H1 (cell line): ENCODE results near the gene NKAIN2. TPM values are rescaled to one million over a fixed set of nuclear protein-coding genes. Genes with fewer than 3 reads are reported as not detected.

Experiments used
- CTCF ChIA-PET: fragments of 300-600 bp; sonication (Branson Sonifier 250); formaldehyde crosslinking; loops from one replicate; lab custom pipeline; 2021; ENCODE audit not compliant: partially characterized antibody; lab: Charles Lee
- POLR2A ChIA-PET: fragments of 300-600 bp; sonication (Branson Sonifier 250); formaldehyde crosslinking; loops from one replicate; lab custom pipeline; 2021; ENCODE audit warnings: inconsistent platforms; ENCODE audit not compliant: partially characterized antibody; lab: Charles Lee
- DNase-seq, 2 experiments: peaks; one replicate each; pipeline versions ENCODE4 v3.0.0 to v3.0.0-alpha.2; 2010 to 2022; ENCODE audit warnings: low spot score in 2 of 2, low read depth in 1 of 2, mixed read lengths in 1 of 2
- FAIRE-seq: peaks from 2 replicates; lab custom pipeline; 2011; peaks lifted over from hg19 to GRCh38; lab: Jason Lieb, UNC
- H2AFZ ChIP-seq: 2 replicates; pipeline ENCODE4 v1.8.1; 2012; ENCODE audit warnings: low read length, inconsistent platforms
- H2AK5ac ChIP-seq: 2 replicates; pipeline ENCODE4 v1.6.1; 2013; ENCODE audit warnings: low read depth, low read length
- H2BK120ac ChIP-seq: replicated peaks from 2 replicates; pipeline ENCODE3; 2013; ENCODE audit warnings: low read depth, low read length, inconsistent platforms
- H2BK12ac ChIP-seq: 2 replicates; pipeline ENCODE4 v1.6.1; 2013; ENCODE audit warnings: low read depth, low read length
- H2BK15ac ChIP-seq: 2 replicates; pipeline ENCODE4 v1.6.1; 2013; ENCODE audit warnings: low read length
- H2BK20ac ChIP-seq: 2 replicates; pipeline ENCODE4 v1.6.1; 2013; ENCODE audit warnings: low read length
- H2BK5ac ChIP-seq: 2 replicates; pipeline ENCODE4 v1.6.1; 2013; ENCODE audit warnings: low read depth, low read length
- H3K14ac ChIP-seq: 2 replicates; pipeline ENCODE4 v1.6.1; 2013; ENCODE audit warnings: inconsistent platforms; ENCODE audit not compliant: insufficient read length
- H3K18ac ChIP-seq: 2 replicates; pipeline ENCODE4 v1.6.1; 2013; ENCODE audit warnings: low read length; ENCODE audit errors: extremely low read depth
- H3K23ac ChIP-seq: 2 replicates; pipeline ENCODE4 v1.6.1; 2013; ENCODE audit warnings: inconsistent platforms; ENCODE audit not compliant: insufficient read length
- H3K23me2 ChIP-seq: 2 replicates; pipeline ENCODE4 v1.6.1; 2013; ENCODE audit warnings: low read depth, low read length
- H3K27ac ChIP-seq: 2 replicates; pipeline ENCODE4 v1.6.1; 2011; ENCODE audit warnings: low read depth, low read length, inconsistent platforms
- H3K27me3 ChIP-seq, 4 experiments: replicated peaks in 1 of 4; 1 replicate in 1 of 4; 2 replicates in 3 of 4; pipeline versions ENCODE4 v1.6.1 to v1.8.1; 2011 to 2013; ENCODE audit warnings: low read length in 3 of 4, mild to moderate bottlenecking in 3 of 4, inconsistent platforms in 2 of 4, mixed read lengths in 2 of 4, moderate library complexity in 1 of 4; ENCODE audit not compliant: control insufficient read depth in 3 of 4, insufficient read depth in 3 of 4; ENCODE audit errors: extremely low read depth in 1 of 4
- H3K36me3 ChIP-seq, 4 experiments: 2 replicates each; pipeline versions ENCODE4 v1.6.1 to v1.8.1; 2011 to 2013; ENCODE audit warnings: mild to moderate bottlenecking in 4 of 4, low read length in 3 of 4, moderate library complexity in 2 of 4, control low read depth in 1 of 4, inconsistent platforms in 1 of 4; ENCODE audit not compliant: insufficient read depth in 4 of 4, control insufficient read depth in 2 of 4
- H3K4ac ChIP-seq: replicated peaks from 2 replicates; pipeline ENCODE3; 2013; ENCODE audit warnings: low read length, low read depth, mixed read lengths, inconsistent platforms; ENCODE audit not compliant: insufficient read length
- H3K4me1 ChIP-seq, 4 experiments: replicated peaks in 1 of 4; 1 replicate in 1 of 4; 2 replicates in 3 of 4; pipeline versions ENCODE4 v1.6.1 to v1.8.1; 2011 to 2013; ENCODE audit warnings: low read length in 3 of 4, inconsistent platforms in 2 of 4, mixed read lengths in 1 of 4; ENCODE audit not compliant: insufficient read depth in 4 of 4, control insufficient read depth in 3 of 4
- H3K4me2 ChIP-seq, 2 experiments: 2 replicates each; pipeline versions ENCODE4 v1.6.1 to v1.8.1; 2011 to 2013; ENCODE audit warnings: low read depth in 2 of 2, low read length in 2 of 2, control low read depth in 1 of 2, inconsistent platforms in 1 of 2, mild to moderate bottlenecking in 1 of 2; ENCODE audit not compliant: insufficient read depth in 1 of 2
- H3K4me3 ChIP-seq, 4 experiments: fragments of 200-600, 300-600 bp in 1 of 4; sonication (generic), shearing (Covaris generic), sonication (Bioruptor Twin) in 1 of 4; 2 replicates each; pipeline versions ENCODE4 v1.5.1 to v1.8.1; 2011 to 2016; ENCODE audit warnings: low read length in 4 of 4, low read depth in 3 of 4, control low read depth in 2 of 4, inconsistent platforms in 2 of 4, mild to moderate bottlenecking in 2 of 4, mixed read lengths in 1 of 4, moderate library complexity in 1 of 4; ENCODE audit not compliant: insufficient read depth in 2 of 4; ENCODE audit errors: extremely low read depth in 1 of 4
- H3K56ac ChIP-seq: replicated peaks from 2 replicates; pipeline ENCODE3; 2013; ENCODE audit warnings: low read depth, mild to moderate bottlenecking, mixed read lengths, low read length, inconsistent platforms; ENCODE audit not compliant: insufficient read length
- H3K79me1 ChIP-seq: 2 replicates; pipeline ENCODE4 v1.6.1; 2013; ENCODE audit warnings: low read depth, low read length, control low read depth
- H3K79me2 ChIP-seq, 2 experiments: 2 replicates each; pipeline versions ENCODE4 v1.6.1 to v1.8.1; 2012 to 2013; ENCODE audit warnings: low read length in 2 of 2, mild to moderate bottlenecking in 2 of 2, inconsistent platforms in 1 of 2; ENCODE audit not compliant: insufficient read depth in 2 of 2, control insufficient read depth in 1 of 2
- H3K9ac ChIP-seq, 4 experiments: replicated peaks in 1 of 4; 1 replicate in 1 of 4; 2 replicates in 3 of 4; pipeline versions ENCODE4 v1.6.1 to v1.8.1; 2011 to 2013; ENCODE audit warnings: low read depth in 3 of 4, low read length in 3 of 4, control low read depth in 2 of 4, mild to moderate bottlenecking in 2 of 4, moderate library complexity in 2 of 4, inconsistent platforms in 1 of 4; ENCODE audit errors: extremely low read depth in 1 of 4
- H3K9me3 ChIP-seq, 2 experiments: 2 replicates each; pipeline versions ENCODE4 v1.6.1 to v1.8.1; 2012 to 2013; ENCODE audit warnings: mild to moderate bottlenecking in 2 of 2, moderate library complexity in 2 of 2, control low read depth in 1 of 2, inconsistent platforms in 1 of 2, low read depth in 1 of 2, low read length in 1 of 2, mixed read lengths in 1 of 2; ENCODE audit not compliant: insufficient read depth in 2 of 2
- H4K20me1 ChIP-seq, 2 experiments: replicated peaks in 1 of 2; 2 replicates each; pipeline versions ENCODE3 to v1.8.1; 2011 to 2013; ENCODE audit warnings: inconsistent platforms in 2 of 2, low read length in 2 of 2, mild to moderate bottlenecking in 1 of 2; ENCODE audit not compliant: insufficient read depth in 2 of 2, control insufficient read depth in 1 of 2
- H4K5ac ChIP-seq: 2 replicates; pipeline ENCODE4 v1.6.1; 2013; ENCODE audit warnings: low read length, low read depth, mixed read lengths, inconsistent platforms; ENCODE audit not compliant: insufficient read length
- H4K8ac ChIP-seq: 2 replicates; pipeline ENCODE4 v1.8.0; 2013; ENCODE audit warnings: mild to moderate bottlenecking, moderate library complexity, low read length, inconsistent platforms; ENCODE audit not compliant: insufficient read depth; ENCODE audit errors: extremely low read depth
- H4K91ac ChIP-seq: replicated peaks from 2 replicates; pipeline ENCODE3; 2013; ENCODE audit warnings: low read length, mixed read lengths, inconsistent platforms; ENCODE audit not compliant: insufficient read length
- ASH2L ChIP-seq: fragments of 200-600, 300-600 bp; sonication (generic); IDR thresholded peaks from one replicate; pipeline ENCODE4 v1.7.1; 2017; ENCODE audit warnings: low read length
- CREB1 ChIP-seq: IDR thresholded peaks from 2 replicates; pipeline ENCODE4 v1.6.1; 2012; ENCODE audit warnings: inconsistent platforms
- GABPA ChIP-seq: IDR thresholded peaks from 2 replicates; pipeline ENCODE4 v1.6.1; 2011; ENCODE audit warnings: mild to moderate bottlenecking, low read length, moderate library complexity, borderline replicate concordance; ENCODE audit not compliant: insufficient read depth
- HDAC6 ChIP-seq: IDR thresholded peaks from one replicate; pipeline ENCODE4 v1.7.1; 2012; ENCODE audit warnings: low read depth, mild to moderate bottlenecking, inconsistent platforms, low read length, moderate library complexity
- KDM1A ChIP-seq: fragments of 200-600, 300-600 bp; sonication (generic); IDR thresholded peaks from 2 replicates; pipeline ENCODE4 v1.7.1; 2016; ENCODE audit warnings: mild to moderate bottlenecking, low read length, borderline replicate concordance
- SAP30 ChIP-seq: fragments of 300-600 bp; sonication (generic); IDR thresholded peaks from 2 replicates; pipeline ENCODE4 v1.7.1; 2012; ENCODE audit warnings: low read length, moderate library complexity, mild to moderate bottlenecking, inconsistent platforms; ENCODE audit not compliant: insufficient read depth, insufficient replicate concordance
- SP1 ChIP-seq: IDR thresholded peaks from 2 replicates; pipeline ENCODE4 v1.6.1; 2011; ENCODE audit warnings: low read depth, low read length
- TBP ChIP-seq: IDR thresholded peaks from 2 replicates; pipeline ENCODE4 v1.6.1; 2011; ENCODE audit warnings: low read depth, low read length, improper control_type of control experiment
- polyA plus RNA-seq, 7 experiments: library from polyadenylated mRNA; depleted of rRNA in 3 of 7; stranded (reverse) in 5 of 7; unstranded in 2 of 7; fragments of >200 nt in 5 of 7; fragments of 200-250 nt in 2 of 7; gene quantifications; 1 replicate in 5 of 7; 2 replicates in 1 of 7; 4 replicates in 1 of 7; pipeline versions ENCODE4 v1.2.1 to v1.2.3, GENCODE V29; 2011 to 2013; ENCODE audit warnings: missing spikeins in 2 of 7, mixed read lengths in 2 of 7
- total RNA-seq: library from RNA; stranded (reverse); fragmentation: NEBNext Ultra II Directional; extraction: Animal tissue kit (Norgen Biotek cat#: 25700); gene quantifications from 2 replicates; pipeline ENCODE4 v1.2.1, GENCODE V29; 2021
- TF ChIP-seq, protein P1 (sequence below): IDR thresholded peaks from 2 replicates; pipeline ENCODE4 v1.6.1; 2012; ENCODE audit warnings: inconsistent platforms
- TF ChIP-seq, protein P2 (sequence below), 3 experiments: IDR thresholded peaks; 1 replicate in 2 of 3; 2 replicates in 1 of 3; pipeline versions ENCODE4 v1.5.1 to v1.6.1; 2011; ENCODE audit warnings: low read length in 3 of 3, mild to moderate bottlenecking in 3 of 3, inconsistent platforms in 2 of 3, low read depth in 1 of 3, moderate library complexity in 1 of 3; ENCODE audit not compliant: insufficient read depth in 1 of 3; ENCODE audit errors: control extremely low read depth in 1 of 3

NKAIN2 gene
- total and polyA plus RNA-seq, 2 of the 8 experiments (the other 6 are each of a cell fraction or from before 2014, with no cell fraction given), result 0.20 to 0.34 TPM

DNA sequence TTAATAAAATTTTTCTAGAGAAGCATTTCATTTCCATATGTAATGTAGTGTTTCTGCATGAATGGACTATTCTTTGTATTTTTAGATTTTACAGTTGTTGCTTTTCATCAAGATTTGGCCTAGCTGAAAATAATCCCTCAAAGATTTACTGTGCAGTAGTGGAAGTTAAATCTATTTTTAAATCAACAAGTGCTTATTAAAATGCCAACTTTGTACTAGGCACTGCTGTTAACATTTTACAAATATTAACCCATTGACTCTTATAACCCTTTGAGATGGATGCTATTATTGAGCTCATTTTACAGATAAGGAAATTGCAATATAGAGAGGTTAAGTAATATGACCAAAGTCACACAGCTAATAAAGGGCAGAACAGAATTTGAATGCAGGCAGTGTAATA is 274.5 kb downstream of the NKAIN2 start:
- Histone ChIP-seq H3K4me2 (no peak overlapping the region), H3K36me3 (no peaks in the 10 kb centered on the region), H2BK12ac (no peak overlapping the region), H4K8ac (no peak overlapping the region), H3K4me3 (no peak overlapping the region), H2BK5ac (no peak overlapping the region), H3K79me1 (no peaks in the 10 kb centered on the region), H3K18ac (no peak overlapping the region), H2BK15ac (no peak overlapping the region), H3K56ac (no peak overlapping the region), H3K23me2 (no peaks in the 10 kb centered on the region), H3K27ac (no peak overlapping the region), H3K9ac (no peak overlapping the region), H2BK120ac (no peak overlapping the region), H3K27me3 (no peaks in the 10 kb centered on the region), H3K4me1 (peaks cover 0 to 2% (median 0%) of the 10 kb centered on the region in 4 experiments; a peak in 1 of 7 replicates), H3K9me3 (no peaks in the 10 kb centered on the region), H2AFZ (no peak overlapping the region), H4K91ac (no peak overlapping the region), H2BK20ac (no peak overlapping the region), H3K79me2 (no peaks in the 10 kb centered on the region), H4K5ac (no peak overlapping the region), H2AK5ac (no peak overlapping the region), H4K20me1 (no peaks in the 10 kb centered on the region), H3K14ac (no peak overlapping the region), H3K23ac (no peak overlapping the region), H3K4ac (no peak overlapping the region)
- DNase-seq, result no peak
- TF ChIP-seq CREB1 (no peak), HDAC6 (no peak), GABPA (no peak), TBP (no peak), SP1 (no peak), SAP30 (no peak), KDM1A (no peak), ASH2L (no peak)
- TF ChIP-seq, protein P1, sequence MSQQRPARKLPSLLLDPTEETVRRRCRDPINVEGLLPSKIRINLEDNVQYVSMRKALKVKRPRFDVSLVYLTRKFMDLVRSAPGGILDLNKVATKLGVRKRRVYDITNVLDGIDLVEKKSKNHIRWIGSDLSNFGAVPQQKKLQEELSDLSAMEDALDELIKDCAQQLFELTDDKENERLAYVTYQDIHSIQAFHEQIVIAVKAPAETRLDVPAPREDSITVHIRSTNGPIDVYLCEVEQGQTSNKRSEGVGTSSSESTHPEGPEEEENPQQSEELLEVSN, result no peak
- TF ChIP-seq, protein P2, sequence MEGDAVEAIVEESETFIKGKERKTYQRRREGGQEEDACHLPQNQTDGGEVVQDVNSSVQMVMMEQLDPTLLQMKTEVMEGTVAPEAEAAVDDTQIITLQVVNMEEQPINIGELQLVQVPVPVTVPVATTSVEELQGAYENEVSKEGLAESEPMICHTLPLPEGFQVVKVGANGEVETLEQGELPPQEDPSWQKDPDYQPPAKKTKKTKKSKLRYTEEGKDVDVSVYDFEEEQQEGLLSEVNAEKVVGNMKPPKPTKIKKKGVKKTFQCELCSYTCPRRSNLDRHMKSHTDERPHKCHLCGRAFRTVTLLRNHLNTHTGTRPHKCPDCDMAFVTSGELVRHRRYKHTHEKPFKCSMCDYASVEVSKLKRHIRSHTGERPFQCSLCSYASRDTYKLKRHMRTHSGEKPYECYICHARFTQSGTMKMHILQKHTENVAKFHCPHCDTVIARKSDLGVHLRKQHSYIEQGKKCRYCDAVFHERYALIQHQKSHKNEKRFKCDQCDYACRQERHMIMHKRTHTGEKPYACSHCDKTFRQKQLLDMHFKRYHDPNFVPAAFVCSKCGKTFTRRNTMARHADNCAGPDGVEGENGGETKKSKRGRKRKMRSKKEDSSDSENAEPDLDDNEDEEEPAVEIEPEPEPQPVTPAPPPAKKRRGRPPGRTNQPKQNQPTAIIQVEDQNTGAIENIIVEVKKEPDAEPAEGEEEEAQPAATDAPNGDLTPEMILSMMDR (IDR thresholded peaks at IDR 0.05; ENCODE audit: control extremely low read depth in 1 of 3, insufficient read depth in 1 of 3, low read depth in 1 of 3, low read length in 3 of 3), result no peak
- ChIA-PET POLR2A (no interaction called here), CTCF (no interaction called here)
- FAIRE-seq, result no peak
